Caco-2 (cell line): ENCODE data around the gene CTDSPL. TPM values are rescaled to one million over a fixed set of nuclear protein-coding genes. Genes with fewer than 3 reads are reported as not detected.
A peak's percentile ranks its signal among the peaks of the same experiment; 100 is the strongest.

ENCODE experiments used
- BruUV-seq: library from RNA; stranded (reverse); fragments of 400-500 nt; replicated peaks from 2 replicates; lab custom pipeline; 2021; lab: Mats Ljungman, UMichigan
- CTCF ChIA-PET: fragments of 300-600 bp; sonication (Branson Sonifier 250); formaldehyde crosslinking; loops from one replicate; lab custom pipeline; 2022; ENCODE audit warnings: antibody characterized with exemption; lab: Charles Lee
- POLR2A ChIA-PET: fragments of 300-600 bp; sonication (Branson Sonifier 250); formaldehyde crosslinking; loops from one replicate; lab custom pipeline; 2022; ENCODE audit warnings: antibody characterized with exemption; lab: Charles Lee
- DNase-seq, 2 experiments: peaks; one replicate each; pipeline versions ENCODE4 v3.0.0 to v3.0.0-alpha.2; 2020 to 2022
- H3K27me3 ChIP-seq: replicated peaks from 2 replicates; pipeline ENCODE4 v1.6.0; 2011; ENCODE audit warnings: low read length; ENCODE audit not compliant: control insufficient read depth, insufficient read depth
- H3K36me3 ChIP-seq: 2 replicates; pipeline ENCODE4 v1.5.1; 2011; ENCODE audit warnings: low read length; ENCODE audit not compliant: control insufficient read depth, insufficient read depth
- H3K4me1 ChIP-seq: fragments of 250-450 bp; sonication (Bioruptor Pico); 2 replicates; pipeline ENCODE4 v1.5.1; 2020; ENCODE audit warnings: mild to moderate bottlenecking
- H3K4me3 ChIP-seq: 2 replicates; pipeline ENCODE4 v1.5.1; 2011; ENCODE audit warnings: low read depth, mild to moderate bottlenecking, control low read depth, low read length
- H3K9me3 ChIP-seq: fragments of 250-450 bp; sonication (Bioruptor Pico); 2 replicates; pipeline ENCODE4 v1.5.1; 2020; ENCODE audit warnings: mild to moderate bottlenecking, moderate library complexity
- H3K27ac Mint-ChIP-seq: one replicate; pipeline ENCODE4 v1.8.0; 2022; ENCODE audit warnings: mixed read lengths; ENCODE audit not compliant: unreplicated experiment
- H3K27me3 Mint-ChIP-seq: one replicate; pipeline ENCODE4 v1.8.0; 2022; ENCODE audit warnings: mixed read lengths; ENCODE audit not compliant: insufficient read depth, unreplicated experiment
- H3K36me3 Mint-ChIP-seq: one replicate; pipeline ENCODE4 v1.8.0; 2022; ENCODE audit warnings: mild to moderate bottlenecking, mixed read lengths; ENCODE audit not compliant: insufficient read depth, unreplicated experiment
- H3K4me1 Mint-ChIP-seq: one replicate; pipeline ENCODE4 v1.8.0; 2022; ENCODE audit warnings: low read depth, mixed read lengths; ENCODE audit not compliant: unreplicated experiment
- H3K4me3 Mint-ChIP-seq: one replicate; pipeline ENCODE4 v1.8.0; 2022; ENCODE audit warnings: mild to moderate bottlenecking, moderate library complexity, mixed read lengths; ENCODE audit not compliant: unreplicated experiment
- H3K9me3 Mint-ChIP-seq: one replicate; pipeline ENCODE4 v1.8.0; 2022; ENCODE audit warnings: mixed read lengths; ENCODE audit not compliant: unreplicated experiment
- CTCF ChIP-seq, 2 experiments: fragments of 200-600 bp in 1 of 2; IDR thresholded peaks; 1 replicate in 1 of 2; 2 replicates in 1 of 2; pipeline versions ENCODE4 v1.5.1 to v1.8.0; 2011 to 2022; ENCODE audit warnings: antibody characterized with exemption in 1 of 2, control low read depth in 1 of 2, inconsistent platforms in 1 of 2, low read depth in 1 of 2, low read length in 1 of 2, mild to moderate bottlenecking in 1 of 2, moderate library complexity in 1 of 2; ENCODE audit not compliant: insufficient read depth in 1 of 2, severe bottlenecking in 1 of 2, unreplicated experiment in 1 of 2
- intact Hi-C: fragments of 100-400 bp; cut with micrococcal nuclease; formaldehyde crosslinking; loops from one replicate; pipeline ENCODE4 v1.10.0; 2022; ENCODE audit not compliant: unreplicated experiment
- total RNA-seq: library from RNA; stranded (reverse); gene quantifications from 2 replicates; pipeline ENCODE4 v1.2.3, GENCODE V29; 2022

Gene CTDSPL
- total RNA-seq, 1 experiment from 2014 or later: 60.9 TPM

DNA sequence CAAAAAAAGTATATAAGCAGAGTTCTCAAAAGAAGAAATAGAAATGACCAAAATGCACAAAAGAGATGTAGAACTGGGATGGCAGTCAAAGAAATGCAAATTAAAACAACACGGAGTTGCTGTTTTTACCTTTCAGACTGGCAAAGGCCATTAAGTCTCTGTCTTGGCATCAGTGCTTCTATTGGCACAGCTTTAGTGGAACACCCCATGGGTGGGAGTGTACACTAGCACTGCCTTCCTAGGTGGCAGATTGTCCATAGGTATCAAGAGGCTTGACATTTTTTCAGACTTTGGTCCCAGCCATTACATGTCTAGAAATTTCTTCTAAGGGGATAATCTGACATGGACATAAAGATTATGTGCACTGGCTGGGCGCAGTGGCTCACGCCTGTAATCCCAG, 70.8 kb downstream of the CTDSPL start:
- no peak for TF ChIP-seq CTCF (IDR thresholded peaks at IDR 0.05; ENCODE audit: insufficient read depth in 1 of 2, low read depth in 1 of 2, low read length in 1 of 2, severe bottlenecking in 1 of 2, unreplicated experiment in 1 of 2)
- no peak overlapping the region for H3K4me3 ChIP-seq
- no peaks in the 10 kb centered on the region for H3K27me3 Mint-ChIP-seq
- no peaks in the 10 kb centered on the region for H3K27me3 ChIP-seq
- BruUV-seq: no TSS peak
- intact Hi-C loops: no loop called here
- peaks cover 16% of the 10 kb centered on the region for H3K36me3 Mint-ChIP-seq
- H3K4me3 Mint-ChIP-seq: no peak overlapping the region
- H3K4me1 Mint-ChIP-seq: peaks cover 38% of the 10 kb centered on the region
- no peaks in the 10 kb centered on the region for H3K9me3 Mint-ChIP-seq
- POLR2A ChIA-PET: no interaction called here
- no peaks in the 10 kb centered on the region for H3K9me3 ChIP-seq
- H3K27ac Mint-ChIP-seq: no peak overlapping the region
- no peak for DNase-seq
- CTCF ChIA-PET: no interaction called here
- H3K4me1 ChIP-seq: peaks cover 30% of the 10 kb centered on the region
- H3K36me3 ChIP-seq: peaks cover 1% of the 10 kb centered on the region; the same call in 1 of the 2 replicates

GRCh38 chr3:37934631-37935289, 73.1 kb downstream of the CTDSPL start:
- no peak for TF ChIP-seq CTCF (IDR thresholded peaks at IDR 0.05; ENCODE audit: insufficient read depth in 1 of 2, low read depth in 1 of 2, low read length in 1 of 2, severe bottlenecking in 1 of 2, unreplicated experiment in 1 of 2)
- H3K4me1 ChIP-seq: peaks cover 45% of the 10 kb centered on the region
- DNase-seq: no peak
- Mint-ChIP-seq H3K4me3 (no peak overlapping the region), H3K4me1 (peaks cover 47% of the 10 kb centered on the region), H3K27ac (peak overlapping the region; percentile 91), H3K36me3 (peaks cover 20% of the 10 kb centered on the region), H3K27me3 (no peaks in the 10 kb centered on the region), H3K9me3 (no peaks in the 10 kb centered on the region)
- no TSS peak for BruUV-seq
- CTCF ChIA-PET: interaction anchor here (1.9 kb wide), 1 partner anchor 33 kb away, joined by 10 read pairs; no protein-coding TSS in a partner anchor
- POLR2A ChIA-PET: no interaction called here
- peaks cover 1% of the 10 kb centered on the region; the same call in 1 of the 2 replicates for H3K36me3 ChIP-seq
- H3K9me3 ChIP-seq: no peaks in the 10 kb centered on the region
- H3K27me3 ChIP-seq: no peaks in the 10 kb centered on the region
- intact Hi-C loops: loop anchor here (5.0 kb wide), 1 partner anchor 32 kb away; no protein-coding TSS in a partner anchor
- H3K4me3 ChIP-seq: no peak overlapping the region

DNA sequence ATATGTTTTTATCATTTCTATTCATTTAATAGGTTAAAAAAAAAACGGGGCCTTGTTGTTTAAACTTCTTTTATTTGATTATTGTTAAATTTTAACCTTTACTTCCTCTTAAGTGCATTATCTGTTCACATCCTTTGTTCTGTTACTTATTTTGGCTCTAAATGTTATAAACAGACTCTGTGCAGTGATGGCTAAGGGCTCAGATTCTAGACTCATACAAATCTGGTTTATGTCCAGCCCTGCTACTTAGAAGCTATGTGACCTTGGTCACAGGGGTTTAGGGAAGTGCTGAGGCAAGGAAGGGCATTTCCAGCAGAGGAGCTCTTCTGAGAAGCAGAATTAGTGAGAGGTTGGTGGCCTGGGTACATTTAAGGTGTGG, 73.6 kb downstream of the CTDSPL start:
- peaks cover 47% of the 10 kb centered on the region for H3K4me1 Mint-ChIP-seq
- intact Hi-C loops: loop anchor here (5.0 kb wide), 1 partner anchor 33 kb away; no protein-coding TSS in a partner anchor

More for the DNA sequence above, 73.6 kb downstream of the CTDSPL start:
- peak overlapping the region; percentile 91 for H3K27ac Mint-ChIP-seq
- H3K9me3 Mint-ChIP-seq: no peaks in the 10 kb centered on the region
- no peak overlapping the region for H3K4me3 ChIP-seq
- ChIA-PET CTCF (interaction anchor here (0.8 to 1.9 kb wide), 3 partner anchors 32 to 62 kb away, joined by 3 to 10 read pairs (median 3); no protein-coding TSS in a partner anchor), POLR2A (interaction anchor here (0.6 kb wide), 1 partner anchor 10 kb away, joined by 3 read pairs; no protein-coding TSS in a partner anchor)
- BruUV-seq: no TSS peak
- H3K27me3 Mint-ChIP-seq: no peaks in the 10 kb centered on the region
- H3K9me3 ChIP-seq: no peaks in the 10 kb centered on the region
- peaks cover 45% of the 10 kb centered on the region for H3K4me1 ChIP-seq
- no peak for DNase-seq
- peak overlapping the region; percentile 28 for H3K4me3 Mint-ChIP-seq
- TF ChIP-seq CTCF (IDR thresholded peaks at IDR 0.05; ENCODE audit: insufficient read depth in 1 of 2, low read depth in 1 of 2, low read length in 1 of 2, severe bottlenecking in 1 of 2, unreplicated experiment in 1 of 2): no peak
- H3K27me3 ChIP-seq: no peaks in the 10 kb centered on the region
- H3K36me3 ChIP-seq: peaks cover 1% of the 10 kb centered on the region; the same call in 1 of the 2 replicates
- H3K36me3 Mint-ChIP-seq: peaks cover 20% of the 10 kb centered on the region
